WERI-Rb-1 (cell line): Measurements from ENCODE around the gene TUBGCP3.

Source experiments
- DNase-seq: peaks from one replicate; pipeline ENCODE4 v3.0.0-alpha.2; 2020
- H3K27ac ChIP-seq: fragments of 250-450 bp; sonication (Bioruptor Pico); 2 replicates; pipeline ENCODE4 v1.5.1; 2020; ENCODE audit warnings: mild to moderate bottlenecking, moderate library complexity
- H3K27me3 ChIP-seq: fragments of 250-450 bp; sonication (Bioruptor Pico); 2 replicates; pipeline ENCODE4 v1.5.1; 2021; ENCODE audit warnings: mild to moderate bottlenecking, low read depth, moderate library complexity; ENCODE audit not compliant: insufficient read depth, severe bottlenecking
- H3K36me3 ChIP-seq: fragments of 250-450 bp; sonication (Bioruptor Pico); 2 replicates; pipeline ENCODE4 v1.5.1; 2020; ENCODE audit warnings: mild to moderate bottlenecking, moderate library complexity
- H3K4me3 ChIP-seq: 2 replicates; pipeline ENCODE4 v1.5.1; 2011; ENCODE audit warnings: low read depth, mild to moderate bottlenecking, control low read depth, low read length
- H3K9me3 ChIP-seq: fragments of 250-450 bp; sonication (Bioruptor Pico); 2 replicates; pipeline ENCODE4 v1.5.1; 2021; ENCODE audit warnings: mild to moderate bottlenecking, moderate library complexity; ENCODE audit not compliant: severe bottlenecking
- CTCF ChIP-seq: IDR thresholded peaks from 2 replicates; pipeline ENCODE4 v1.5.1; 2011; ENCODE audit warnings: low read depth, mild to moderate bottlenecking, control low read depth, inconsistent platforms, low read length

The TUBGCP3 gene

GRCh38 chr13:112608212-112608611, 20.3 kb upstream of the TUBGCP3 start:
- no peaks in the 10 kb centered on the region for H3K36me3 ChIP-seq
- DNase-seq = no peak
- H3K27ac ChIP-seq = no peak overlapping the region
- no peaks in the 10 kb centered on the region for H3K9me3 ChIP-seq
- TF ChIP-seq CTCF = no peak
- no peak overlapping the region for H3K4me3 ChIP-seq
- H3K27me3 ChIP-seq = peaks cover 48% of the 10 kb centered on the region

GRCh38 chr13:112606109-112607001, 18.4 kb upstream of the TUBGCP3 start:
- peak overlapping the region; percentile 51 for H3K4me3 ChIP-seq
- no peaks in the 10 kb centered on the region for H3K9me3 ChIP-seq
- H3K36me3 ChIP-seq = no peaks in the 10 kb centered on the region
- no peak overlapping the region for H3K27ac ChIP-seq
- peak; percentile 95 for TF ChIP-seq CTCF
- DNase-seq = peak; percentile 99
- H3K27me3 ChIP-seq = peaks cover 48% of the 10 kb centered on the region

GRCh38 chr13:112605531-112605990, 17.6 kb upstream of the TUBGCP3 start:
- DNase-seq = peak; percentile 83
- no peaks in the 10 kb centered on the region for H3K9me3 ChIP-seq
- no peak overlapping the region for H3K27ac ChIP-seq
- peaks cover 48% of the 10 kb centered on the region for H3K27me3 ChIP-seq
- peak overlapping the region; percentile 51 for H3K4me3 ChIP-seq
- no peaks in the 10 kb centered on the region for H3K36me3 ChIP-seq
- no peak for TF ChIP-seq CTCF

- DNase-seq = peak; percentile 5
Observed at GRCh38 chr13:112603641-112604225, 15.8 kb upstream of the TUBGCP3 start.

GRCh38 chr13:112602189-112602588, 14.2 kb upstream of the TUBGCP3 start:
- Histone ChIP-seq H3K27me3 (peaks cover 42% of the 10 kb centered on the region), H3K9me3 (no peaks in the 10 kb centered on the region), H3K4me3 (peak overlapping the region; percentile 13), H3K27ac (no peak overlapping the region), H3K36me3 (no peaks in the 10 kb centered on the region)
- DNase-seq = no peak
- no peak for TF ChIP-seq CTCF

More at GRCh38 chr13:112603641-112604225, 15.8 kb upstream of the TUBGCP3 start:
- no peak overlapping the region for H3K27ac ChIP-seq
- H3K36me3 ChIP-seq = no peaks in the 10 kb centered on the region
- no peaks in the 10 kb centered on the region for H3K9me3 ChIP-seq
- H3K4me3 ChIP-seq = no peak overlapping the region
- TF ChIP-seq CTCF = no peak
- H3K27me3 ChIP-seq = peaks cover 48% of the 10 kb centered on the region
